Measurements from ENCODE around the gene TSPYL2.

GRCh38 chrX:53126377-53126776 lies 44.2 kb downstream of the TSPYL2 start:
- no peak for TF ChIP-seq CTCF (IDR thresholded peaks at IDR 0.05)
- no peak for TF ChIP-seq POLR2A (IDR thresholded peaks at IDR 0.05)
